WTC11 (cell line): ENCODE data around the gene XPNPEP1. TPM values are rescaled to one million over a fixed set of nuclear protein-coding genes. Genes with fewer than 3 reads are reported as not detected.
"Not testable (repeated sequence)": the region's sequence is repeated elsewhere in the genome, so short reads cannot be mapped to it uniquely, and the experiment has no call there.

Source experiments
- ATAC-seq: fragments of 200-7000 bp; cut with Tn5 transposase; 2 replicates; pipeline ENCODE4 v1.10.0; 2021; ENCODE audit warnings: mild to moderate bottlenecking, moderate library complexity
- CTCF ChIA-PET: fragments of 300-600 bp; sonication (Branson Sonifier 250); formaldehyde crosslinking; loops from one replicate; lab custom pipeline; 2021; ENCODE audit warnings: antibody characterized with exemption; lab: Charles Lee
- POLR2A ChIA-PET: fragments of 350-600 bp; sonication (Branson Sonifier 250); formaldehyde crosslinking; loops from one replicate; lab custom pipeline; 2021; ENCODE audit warnings: antibody characterized with exemption; lab: Charles Lee
- DNase-seq: peaks from one replicate; pipeline ENCODE4 v3.0.0; 2021; ENCODE audit warnings: low spot score
- H3K27ac Mint-ChIP-seq: 2 replicates; pipeline ENCODE4 v1.8.0; 2021; ENCODE audit warnings: mixed read lengths
- H3K27me3 Mint-ChIP-seq: 2 replicates; pipeline ENCODE4 v1.8.0; 2021; ENCODE audit warnings: low read depth, mild to moderate bottlenecking, moderate library complexity, mixed read lengths
- H3K36me3 Mint-ChIP-seq: 2 replicates; pipeline ENCODE4 v1.8.0; 2021; ENCODE audit warnings: mixed read lengths
- H3K4me1 Mint-ChIP-seq: 2 replicates; pipeline ENCODE4 v1.8.0; 2022; ENCODE audit warnings: mixed read lengths
- H3K4me3 Mint-ChIP-seq: 2 replicates; pipeline ENCODE4 v1.8.0; 2021; ENCODE audit warnings: mild to moderate bottlenecking, moderate library complexity, mixed read lengths
- H3K9me3 Mint-ChIP-seq: 2 replicates; pipeline ENCODE4 v1.8.0; 2021; ENCODE audit warnings: mixed read lengths
- ATF3 ChIP-seq: sonication (generic); formaldehyde crosslinking; conservative IDR thresholded peaks from 2 replicates; pipeline ENCODE4 v1.8.1; 2022; ENCODE audit warnings: mild to moderate bottlenecking, missing genetic modification reagents
- ERG ChIP-seq: fragments of 250-450 bp; sonication (Bioruptor Pico); IDR thresholded peaks from 2 replicates; pipeline ENCODE4 v1.8.0; 2021; ENCODE audit warnings: mild to moderate bottlenecking
- ESRRA ChIP-seq: sonication (generic); formaldehyde crosslinking; IDR thresholded peaks from 2 replicates; pipeline ENCODE4 v1.8.1; 2022; ENCODE audit warnings: mild to moderate bottlenecking, missing genetic modification reagents, borderline replicate concordance
- FOXJ3 ChIP-seq: sonication (generic); formaldehyde crosslinking; IDR thresholded peaks from 2 replicates; pipeline ENCODE4 v1.9.0; 2021; ENCODE audit warnings: missing genetic modification reagents, mild to moderate bottlenecking, borderline replicate concordance
- KAT7 ChIP-seq: sonication (generic); formaldehyde crosslinking; IDR thresholded peaks from 2 replicates; pipeline ENCODE4 v1.8.1; 2023; ENCODE audit warnings: missing genetic modification reagents, mild to moderate bottlenecking, borderline replicate concordance
- NFE2L1 ChIP-seq: sonication (generic); formaldehyde crosslinking; IDR thresholded peaks from 2 replicates; pipeline ENCODE4 v1.8.1; 2023; ENCODE audit warnings: missing genetic modification reagents
- NFYB ChIP-seq: sonication (generic); formaldehyde crosslinking; conservative IDR thresholded peaks from 2 replicates; pipeline ENCODE4 v1.8.0; 2022; ENCODE audit warnings: low read depth, missing genetic modification reagents
- NR3C1 ChIP-seq: sonication (generic); formaldehyde crosslinking; conservative IDR thresholded peaks from 2 replicates; pipeline ENCODE4 v1.8.1; 2023; ENCODE audit warnings: low read depth, mild to moderate bottlenecking, missing genetic modification reagents
- RELA ChIP-seq: sonication (generic); formaldehyde crosslinking; IDR thresholded peaks from 2 replicates; pipeline ENCODE4 v1.8.1; 2022; ENCODE audit warnings: missing genetic modification reagents, mild to moderate bottlenecking, borderline replicate concordance
- STAT6 ChIP-seq: sonication (generic); formaldehyde crosslinking; conservative IDR thresholded peaks from 2 replicates; pipeline ENCODE4 v1.8.1; 2023; ENCODE audit warnings: mild to moderate bottlenecking, low read depth, missing genetic modification reagents, moderate library complexity
- TEAD1 ChIP-seq: sonication (generic); formaldehyde crosslinking; IDR thresholded peaks from 2 replicates; pipeline ENCODE4 v1.8.0; 2022; ENCODE audit warnings: mild to moderate bottlenecking, missing genetic modification reagents
- total RNA-seq: library from RNA; stranded (reverse); gene quantifications from 3 replicates; pipeline ENCODE4 v1.2.3, GENCODE V29; 2021
- TF ChIP-seq, protein P1 (sequence below): sonication (generic); formaldehyde crosslinking; IDR thresholded peaks from 2 replicates; pipeline ENCODE4 v1.8.1; 2023; ENCODE audit warnings: mild to moderate bottlenecking, missing genetic modification reagents, borderline replicate concordance
- TF ChIP-seq, protein P2 (sequence below): fragments of 250-450 bp; sonication (Bioruptor Pico); IDR thresholded peaks from 2 replicates; pipeline ENCODE4 v1.9.0; 2021; ENCODE audit warnings: mild to moderate bottlenecking
- TF ChIP-seq, protein P3 (sequence below): fragments of 250-450 bp; sonication (Bioruptor Pico); IDR thresholded peaks from 2 replicates; pipeline ENCODE4 v1.9.0; 2021; ENCODE audit warnings: mild to moderate bottlenecking, borderline replicate concordance

The XPNPEP1 gene
- total RNA-seq, 1 experiment from 2014 or later = 59.3 TPM

GRCh38 chr10:109919220-109919619, 4.1 kb downstream of the XPNPEP1 start:
- DNase-seq (no peak), ATAC-seq (no peak)
- Mint-ChIP-seq H3K4me3 (no peak overlapping the region), H3K4me1 (peaks cover 39% of the 10 kb centered on the region), H3K36me3 (peaks cover 3% of the 10 kb centered on the region), H3K9me3 (no peaks in the 10 kb centered on the region), H3K27me3 (peaks cover 9% of the 10 kb centered on the region), H3K27ac (no peak overlapping the region)
- ChIA-PET CTCF (no interaction called here), POLR2A (no interaction called here)
- no peak for TF ChIP-seq ESRRA (CRISPR knock-in tag)
- no peak for TF ChIP-seq TEAD1 (CRISPR knock-in tag)
- TF ChIP-seq NFYB (CRISPR knock-in tag) = no peak
- TF ChIP-seq KAT7 (CRISPR knock-in tag) = no peak
- no peak for TF ChIP-seq NFE2L1

DNA sequence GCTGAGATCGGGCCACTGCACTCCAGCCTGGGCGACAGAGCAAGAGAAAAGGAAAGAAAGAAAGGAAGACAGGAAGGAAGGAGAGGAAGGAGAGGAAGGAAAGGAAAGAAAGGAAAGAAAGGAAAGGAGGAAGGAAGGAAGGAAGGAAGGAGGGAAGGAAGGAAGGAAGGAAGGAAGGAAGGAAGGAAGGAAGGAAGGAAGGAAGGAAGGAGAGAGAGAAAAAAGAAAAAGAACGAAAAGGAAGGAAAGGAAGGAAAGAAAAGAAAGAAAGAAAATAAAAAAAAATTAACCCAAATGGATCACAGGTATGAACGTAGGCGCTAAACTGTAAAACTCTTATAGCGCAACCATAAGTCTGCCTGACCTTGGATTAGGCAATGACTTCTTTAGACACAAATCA, 4.6 kb downstream of the XPNPEP1 start:
- H3K36me3 Mint-ChIP-seq, POLR2A ChIA-PET, DNase-seq, H3K27ac Mint-ChIP-seq, H3K4me3 Mint-ChIP-seq, H3K27me3 Mint-ChIP-seq, ATAC-seq, H3K9me3 Mint-ChIP-seq: not testable (repeated sequence)
- H3K4me1 Mint-ChIP-seq = peaks cover 39% of the 10 kb centered on the region
- CTCF ChIA-PET = interaction anchor here (1.2 kb wide), 1 partner anchor 35 kb away, joined by 3 read pairs; no protein-coding TSS in a partner anchor

GRCh38 chr10:109915566-109915965, 7.7 kb downstream of the XPNPEP1 start:
- no peak for DNase-seq
- Mint-ChIP-seq H3K36me3 (peaks cover 10% of the 10 kb centered on the region), H3K4me3 (no peak overlapping the region), H3K27ac (no peak overlapping the region), H3K27me3 (no peaks in the 10 kb centered on the region), H3K4me1 (peaks cover 38% of the 10 kb centered on the region), H3K9me3 (no peaks in the 10 kb centered on the region)
- ATAC-seq = no peak
- no peak for TF ChIP-seq RELA (CRISPR knock-in tag)
- no peak for TF ChIP-seq ATF3 (CRISPR knock-in tag)
- TF ChIP-seq, protein P1, sequence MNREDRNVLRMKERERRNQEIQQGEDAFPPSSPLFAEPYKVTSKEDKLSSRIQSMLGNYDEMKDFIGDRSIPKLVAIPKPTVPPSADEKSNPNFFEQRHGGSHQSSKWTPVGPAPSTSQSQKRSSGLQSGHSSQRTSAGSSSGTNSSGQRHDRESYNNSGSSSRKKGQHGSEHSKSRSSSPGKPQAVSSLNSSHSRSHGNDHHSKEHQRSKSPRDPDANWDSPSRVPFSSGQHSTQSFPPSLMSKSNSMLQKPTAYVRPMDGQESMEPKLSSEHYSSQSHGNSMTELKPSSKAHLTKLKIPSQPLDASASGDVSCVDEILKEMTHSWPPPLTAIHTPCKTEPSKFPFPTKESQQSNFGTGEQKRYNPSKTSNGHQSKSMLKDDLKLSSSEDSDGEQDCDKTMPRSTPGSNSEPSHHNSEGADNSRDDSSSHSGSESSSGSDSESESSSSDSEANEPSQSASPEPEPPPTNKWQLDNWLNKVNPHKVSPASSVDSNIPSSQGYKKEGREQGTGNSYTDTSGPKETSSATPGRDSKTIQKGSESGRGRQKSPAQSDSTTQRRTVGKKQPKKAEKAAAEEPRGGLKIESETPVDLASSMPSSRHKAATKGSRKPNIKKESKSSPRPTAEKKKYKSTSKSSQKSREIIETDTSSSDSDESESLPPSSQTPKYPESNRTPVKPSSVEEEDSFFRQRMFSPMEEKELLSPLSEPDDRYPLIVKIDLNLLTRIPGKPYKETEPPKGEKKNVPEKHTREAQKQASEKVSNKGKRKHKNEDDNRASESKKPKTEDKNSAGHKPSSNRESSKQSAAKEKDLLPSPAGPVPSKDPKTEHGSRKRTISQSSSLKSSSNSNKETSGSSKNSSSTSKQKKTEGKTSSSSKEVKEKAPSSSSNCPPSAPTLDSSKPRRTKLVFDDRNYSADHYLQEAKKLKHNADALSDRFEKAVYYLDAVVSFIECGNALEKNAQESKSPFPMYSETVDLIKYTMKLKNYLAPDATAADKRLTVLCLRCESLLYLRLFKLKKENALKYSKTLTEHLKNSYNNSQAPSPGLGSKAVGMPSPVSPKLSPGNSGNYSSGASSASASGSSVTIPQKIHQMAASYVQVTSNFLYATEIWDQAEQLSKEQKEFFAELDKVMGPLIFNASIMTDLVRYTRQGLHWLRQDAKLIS (CRISPR knock-in tag) = no peak
- TF ChIP-seq, protein P2, sequence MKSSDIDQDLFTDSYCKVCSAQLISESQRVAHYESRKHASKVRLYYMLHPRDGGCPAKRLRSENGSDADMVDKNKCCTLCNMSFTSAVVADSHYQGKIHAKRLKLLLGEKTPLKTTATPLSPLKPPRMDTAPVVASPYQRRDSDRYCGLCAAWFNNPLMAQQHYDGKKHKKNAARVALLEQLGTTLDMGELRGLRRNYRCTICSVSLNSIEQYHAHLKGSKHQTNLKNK (CRISPR knock-in tag) = no peak
- TF ChIP-seq STAT6 (CRISPR knock-in tag) = no peak
- no peak for TF ChIP-seq NR3C1 (CRISPR knock-in tag)
- no peak for TF ChIP-seq FOXJ3
- TF ChIP-seq, protein P3, sequence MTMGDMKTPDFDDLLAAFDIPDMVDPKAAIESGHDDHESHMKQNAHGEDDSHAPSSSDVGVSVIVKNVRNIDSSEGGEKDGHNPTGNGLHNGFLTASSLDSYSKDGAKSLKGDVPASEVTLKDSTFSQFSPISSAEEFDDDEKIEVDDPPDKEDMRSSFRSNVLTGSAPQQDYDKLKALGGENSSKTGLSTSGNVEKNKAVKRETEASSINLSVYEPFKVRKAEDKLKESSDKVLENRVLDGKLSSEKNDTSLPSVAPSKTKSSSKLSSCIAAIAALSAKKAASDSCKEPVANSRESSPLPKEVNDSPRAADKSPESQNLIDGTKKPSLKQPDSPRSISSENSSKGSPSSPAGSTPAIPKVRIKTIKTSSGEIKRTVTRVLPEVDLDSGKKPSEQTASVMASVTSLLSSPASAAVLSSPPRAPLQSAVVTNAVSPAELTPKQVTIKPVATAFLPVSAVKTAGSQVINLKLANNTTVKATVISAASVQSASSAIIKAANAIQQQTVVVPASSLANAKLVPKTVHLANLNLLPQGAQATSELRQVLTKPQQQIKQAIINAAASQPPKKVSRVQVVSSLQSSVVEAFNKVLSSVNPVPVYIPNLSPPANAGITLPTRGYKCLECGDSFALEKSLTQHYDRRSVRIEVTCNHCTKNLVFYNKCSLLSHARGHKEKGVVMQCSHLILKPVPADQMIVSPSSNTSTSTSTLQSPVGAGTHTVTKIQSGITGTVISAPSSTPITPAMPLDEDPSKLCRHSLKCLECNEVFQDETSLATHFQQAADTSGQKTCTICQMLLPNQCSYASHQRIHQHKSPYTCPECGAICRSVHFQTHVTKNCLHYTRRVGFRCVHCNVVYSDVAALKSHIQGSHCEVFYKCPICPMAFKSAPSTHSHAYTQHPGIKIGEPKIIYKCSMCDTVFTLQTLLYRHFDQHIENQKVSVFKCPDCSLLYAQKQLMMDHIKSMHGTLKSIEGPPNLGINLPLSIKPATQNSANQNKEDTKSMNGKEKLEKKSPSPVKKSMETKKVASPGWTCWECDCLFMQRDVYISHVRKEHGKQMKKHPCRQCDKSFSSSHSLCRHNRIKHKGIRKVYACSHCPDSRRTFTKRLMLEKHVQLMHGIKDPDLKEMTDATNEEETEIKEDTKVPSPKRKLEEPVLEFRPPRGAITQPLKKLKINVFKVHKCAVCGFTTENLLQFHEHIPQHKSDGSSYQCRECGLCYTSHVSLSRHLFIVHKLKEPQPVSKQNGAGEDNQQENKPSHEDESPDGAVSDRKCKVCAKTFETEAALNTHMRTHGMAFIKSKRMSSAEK (CRISPR knock-in tag) = no peak
- no peak for TF ChIP-seq ERG (CRISPR knock-in tag)
- ChIA-PET CTCF (interaction anchor here (1.9 kb wide), 1 partner anchor 31 kb away, joined by 4 read pairs; no protein-coding TSS in a partner anchor), POLR2A (no interaction called here)
